Stomach (tissue), 4 donors: ENCODE results near the gene SFMBT2.
"Not testable (repeated sequence)": the region's sequence is repeated elsewhere in the genome, so short reads cannot be mapped to it uniquely, and the experiment has no call there.

ENCODE experiments used
- CTCF ChIP-seq, 7 experiments: fragments of 450-650 bp in 4 of 7; fragments of 200-600 bp in 3 of 7; sonication (generic) in 3 of 7; IDR thresholded peaks; one replicate each; pipeline ENCODE4 v1.5.1; 2016 to 2019; ENCODE audit warnings: antibody characterized with exemption in 7 of 7, control low read depth in 2 of 7, mild to moderate bottlenecking in 1 of 7
- POLR2A ChIP-seq, 4 donors: fragments of 450-650 bp; IDR thresholded peaks; one replicate each; pipeline ENCODE4 v1.6.1; 2016; ENCODE audit warnings: antibody characterized with exemption in 4 of 4, control low read depth in 2 of 4, mild to moderate bottlenecking in 1 of 4, moderate library complexity in 1 of 4

- not testable (repeated sequence) for TF ChIP-seq CTCF, POLR2A (IDR thresholded peaks at IDR 0.05)
These were observed 198.1 kb downstream of the SFMBT2 start for GRCh38 chr10:7212696-7213095.
